WTC11 (cell line): ENCODE measurements around the gene GYS1. TPM values are rescaled to one million over a fixed set of nuclear protein-coding genes. Genes with fewer than 3 reads are reported as not detected.

Experiments used
- CREM ChIP-seq: sonication (generic); formaldehyde crosslinking; IDR thresholded peaks from 2 replicates; pipeline ENCODE4 v1.8.1; 2022; ENCODE audit warnings: mild to moderate bottlenecking, missing genetic modification reagents, moderate library complexity
- FOXK1 ChIP-seq: sonication (generic); formaldehyde crosslinking; IDR thresholded peaks from 2 replicates; pipeline ENCODE4 v1.8.0; 2022; ENCODE audit warnings: mild to moderate bottlenecking, moderate library complexity, missing genetic modification reagents
- GRHL2 ChIP-seq: fragments of 250-450 bp; sonication (Bioruptor Pico); IDR thresholded peaks from 2 replicates; pipeline ENCODE4 v1.8.0; 2022; ENCODE audit warnings: mild to moderate bottlenecking, moderate library complexity; ENCODE audit not compliant: insufficient replicate concordance, severe bottlenecking
- KAT7 ChIP-seq: sonication (generic); formaldehyde crosslinking; IDR thresholded peaks from 2 replicates; pipeline ENCODE4 v1.8.1; 2023; ENCODE audit warnings: missing genetic modification reagents, mild to moderate bottlenecking, borderline replicate concordance
- MYBL2 ChIP-seq: sonication (generic); formaldehyde crosslinking; IDR thresholded peaks from 2 replicates; pipeline ENCODE4 v1.8.1; 2023; ENCODE audit warnings: mild to moderate bottlenecking, moderate library complexity, missing genetic modification reagents
- NFATC4 ChIP-seq: fragments of 250-450 bp; sonication (Bioruptor Pico); IDR thresholded peaks from 2 replicates; pipeline ENCODE4 v1.9.0; 2021; ENCODE audit warnings: mild to moderate bottlenecking
- NFE2L1 ChIP-seq: sonication (generic); formaldehyde crosslinking; IDR thresholded peaks from 2 replicates; pipeline ENCODE4 v1.8.1; 2023; ENCODE audit warnings: missing genetic modification reagents
- SP1 ChIP-seq: sonication (generic); formaldehyde crosslinking; conservative IDR thresholded peaks from 2 replicates; pipeline ENCODE4 v1.8.1; 2022; ENCODE audit warnings: missing genetic modification reagents
- total RNA-seq: library from RNA; stranded (reverse); gene quantifications from 3 replicates; pipeline ENCODE4 v1.2.3, GENCODE V29; 2021
- TF ChIP-seq, protein P1 (sequence below): sonication (generic); formaldehyde crosslinking; IDR thresholded peaks from 2 replicates; pipeline ENCODE4 v1.8.1; 2022; ENCODE audit warnings: mild to moderate bottlenecking, missing genetic modification reagents, moderate library complexity, borderline replicate concordance
- TF ChIP-seq, protein P2 (sequence below): sonication (generic); formaldehyde crosslinking; IDR thresholded peaks from 2 replicates; pipeline ENCODE4 v1.8.0; 2022; ENCODE audit warnings: missing genetic modification reagents
- TF ChIP-seq, protein P3 (sequence below): sonication (generic); formaldehyde crosslinking; IDR thresholded peaks from 2 replicates; pipeline ENCODE4 v1.8.1; 2023; ENCODE audit warnings: mild to moderate bottlenecking, moderate library complexity, missing genetic modification reagents
- TF ChIP-seq, protein P4 (sequence below): sonication (generic); formaldehyde crosslinking; IDR thresholded peaks from 2 replicates; pipeline ENCODE4 v1.8.1; 2022; ENCODE audit warnings: low read depth, missing genetic modification reagents, borderline replicate concordance
- TF ChIP-seq, protein P5 (sequence below): sonication (generic); formaldehyde crosslinking; IDR thresholded peaks from 2 replicates; pipeline ENCODE4 v1.8.0; 2022; ENCODE audit warnings: mild to moderate bottlenecking, missing genetic modification reagents
- TF ChIP-seq, protein P6 (sequence below): fragments of 250-450 bp; sonication (Bioruptor Pico); IDR thresholded peaks from 2 replicates; pipeline ENCODE4 v1.9.0; 2021; ENCODE audit warnings: mild to moderate bottlenecking

The GYS1 gene
- total RNA-seq, 1 experiment from 2014 or later = 52.0 TPM

DNA sequence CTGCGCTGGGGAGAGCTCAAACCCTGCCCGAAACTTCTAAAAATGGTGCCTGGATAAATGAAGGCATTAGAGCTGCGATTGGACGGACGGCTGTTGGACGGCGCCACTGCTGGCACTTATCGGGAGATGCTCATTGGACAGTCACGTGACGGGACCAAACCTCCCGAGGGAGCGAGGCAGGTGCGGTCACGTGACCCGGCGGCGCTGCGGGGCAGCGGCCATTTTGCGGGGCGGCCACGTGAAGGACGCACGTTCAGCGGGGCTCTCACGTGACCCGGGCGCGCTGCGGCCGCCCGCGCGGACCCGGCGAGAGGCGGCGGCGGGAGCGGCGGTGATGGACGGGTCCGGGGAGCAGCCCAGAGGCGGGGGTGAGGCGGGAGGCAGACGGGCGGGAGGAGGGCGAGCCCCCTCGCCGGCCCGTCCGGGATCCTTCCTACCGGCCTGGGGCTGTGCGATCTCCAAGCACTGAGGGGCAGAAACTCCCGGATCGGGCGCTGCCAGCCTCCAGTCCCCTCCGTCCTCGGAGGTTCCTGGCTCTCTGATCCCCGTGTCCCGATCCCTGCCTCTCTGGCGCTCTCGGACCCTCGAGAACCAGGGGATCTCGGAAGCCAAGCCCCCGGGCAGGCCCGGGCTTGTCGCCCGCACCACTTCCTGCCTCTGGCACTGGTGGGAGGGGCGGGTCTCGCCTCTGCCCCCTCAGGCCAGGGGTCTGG, 38.4 kb downstream of the GYS1 start, which contains the start of gene BAX (continued):
- TF ChIP-seq, protein P1, sequence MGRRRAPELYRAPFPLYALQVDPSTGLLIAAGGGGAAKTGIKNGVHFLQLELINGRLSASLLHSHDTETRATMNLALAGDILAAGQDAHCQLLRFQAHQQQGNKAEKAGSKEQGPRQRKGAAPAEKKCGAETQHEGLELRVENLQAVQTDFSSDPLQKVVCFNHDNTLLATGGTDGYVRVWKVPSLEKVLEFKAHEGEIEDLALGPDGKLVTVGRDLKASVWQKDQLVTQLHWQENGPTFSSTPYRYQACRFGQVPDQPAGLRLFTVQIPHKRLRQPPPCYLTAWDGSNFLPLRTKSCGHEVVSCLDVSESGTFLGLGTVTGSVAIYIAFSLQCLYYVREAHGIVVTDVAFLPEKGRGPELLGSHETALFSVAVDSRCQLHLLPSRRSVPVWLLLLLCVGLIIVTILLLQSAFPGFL (CRISPR knock-in tag) = no peak
- TF ChIP-seq, protein P2, sequence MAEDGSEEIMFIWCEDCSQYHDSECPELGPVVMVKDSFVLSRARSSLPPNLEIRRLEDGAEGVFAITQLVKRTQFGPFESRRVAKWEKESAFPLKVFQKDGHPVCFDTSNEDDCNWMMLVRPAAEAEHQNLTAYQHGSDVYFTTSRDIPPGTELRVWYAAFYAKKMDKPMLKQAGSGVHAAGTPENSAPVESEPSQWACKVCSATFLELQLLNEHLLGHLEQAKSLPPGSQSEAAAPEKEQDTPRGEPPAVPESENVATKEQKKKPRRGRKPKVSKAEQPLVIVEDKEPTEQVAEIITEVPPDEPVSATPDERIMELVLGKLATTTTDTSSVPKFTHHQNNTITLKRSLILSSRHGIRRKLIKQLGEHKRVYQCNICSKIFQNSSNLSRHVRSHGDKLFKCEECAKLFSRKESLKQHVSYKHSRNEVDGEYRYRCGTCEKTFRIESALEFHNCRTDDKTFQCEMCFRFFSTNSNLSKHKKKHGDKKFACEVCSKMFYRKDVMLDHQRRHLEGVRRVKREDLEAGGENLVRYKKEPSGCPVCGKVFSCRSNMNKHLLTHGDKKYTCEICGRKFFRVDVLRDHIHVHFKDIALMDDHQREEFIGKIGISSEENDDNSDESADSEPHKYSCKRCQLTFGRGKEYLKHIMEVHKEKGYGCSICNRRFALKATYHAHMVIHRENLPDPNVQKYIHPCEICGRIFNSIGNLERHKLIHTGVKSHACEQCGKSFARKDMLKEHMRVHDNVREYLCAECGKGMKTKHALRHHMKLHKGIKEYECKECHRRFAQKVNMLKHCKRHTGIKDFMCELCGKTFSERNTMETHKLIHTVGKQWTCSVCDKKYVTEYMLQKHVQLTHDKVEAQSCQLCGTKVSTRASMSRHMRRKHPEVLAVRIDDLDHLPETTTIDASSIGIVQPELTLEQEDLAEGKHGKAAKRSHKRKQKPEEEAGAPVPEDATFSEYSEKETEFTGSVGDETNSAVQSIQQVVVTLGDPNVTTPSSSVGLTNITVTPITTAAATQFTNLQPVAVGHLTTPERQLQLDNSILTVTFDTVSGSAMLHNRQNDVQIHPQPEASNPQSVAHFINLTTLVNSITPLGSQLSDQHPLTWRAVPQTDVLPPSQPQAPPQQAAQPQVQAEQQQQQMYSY (CRISPR knock-in tag) = no peak
- TF ChIP-seq FOXK1 (CRISPR knock-in tag) (peak; percentile 92), SP1 (CRISPR knock-in tag) (peak; percentile 65), NFE2L1 (CRISPR knock-in tag) (no peak), MYBL2 (CRISPR knock-in tag) (0 out of 2 replicates have a peak, but pooled peaks have one; percentile 74), KAT7 (CRISPR knock-in tag) (no peak; the same call in 1 of the 2 replicates), CREM (CRISPR knock-in tag) (no peak), GRHL2 (CRISPR knock-in tag) (no peak), NFATC4 (CRISPR knock-in tag) (no peak)
- TF ChIP-seq, protein P3, sequence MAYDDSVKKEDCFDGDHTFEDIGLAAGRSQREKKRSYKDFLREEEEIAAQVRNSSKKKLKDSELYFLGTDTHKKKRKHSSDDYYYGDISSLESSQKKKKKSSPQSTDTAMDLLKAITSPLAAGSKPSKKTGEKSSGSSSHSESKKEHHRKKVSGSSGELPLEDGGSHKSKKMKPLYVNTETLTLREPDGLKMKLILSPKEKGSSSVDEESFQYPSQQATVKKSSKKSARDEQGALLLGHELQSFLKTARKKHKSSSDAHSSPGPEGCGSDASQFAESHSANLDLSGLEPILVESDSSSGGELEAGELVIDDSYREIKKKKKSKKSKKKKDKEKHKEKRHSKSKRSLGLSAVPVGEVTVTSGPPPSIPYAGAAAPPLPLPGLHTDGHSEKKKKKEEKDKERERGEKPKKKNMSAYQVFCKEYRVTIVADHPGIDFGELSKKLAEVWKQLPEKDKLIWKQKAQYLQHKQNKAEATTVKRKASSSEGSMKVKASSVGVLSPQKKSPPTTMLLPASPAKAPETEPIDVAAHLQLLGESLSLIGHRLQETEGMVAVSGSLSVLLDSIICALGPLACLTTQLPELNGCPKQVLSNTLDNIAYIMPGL (CRISPR knock-in tag) = no peak; the same call in 1 of the 2 replicates
- TF ChIP-seq, protein P4, sequence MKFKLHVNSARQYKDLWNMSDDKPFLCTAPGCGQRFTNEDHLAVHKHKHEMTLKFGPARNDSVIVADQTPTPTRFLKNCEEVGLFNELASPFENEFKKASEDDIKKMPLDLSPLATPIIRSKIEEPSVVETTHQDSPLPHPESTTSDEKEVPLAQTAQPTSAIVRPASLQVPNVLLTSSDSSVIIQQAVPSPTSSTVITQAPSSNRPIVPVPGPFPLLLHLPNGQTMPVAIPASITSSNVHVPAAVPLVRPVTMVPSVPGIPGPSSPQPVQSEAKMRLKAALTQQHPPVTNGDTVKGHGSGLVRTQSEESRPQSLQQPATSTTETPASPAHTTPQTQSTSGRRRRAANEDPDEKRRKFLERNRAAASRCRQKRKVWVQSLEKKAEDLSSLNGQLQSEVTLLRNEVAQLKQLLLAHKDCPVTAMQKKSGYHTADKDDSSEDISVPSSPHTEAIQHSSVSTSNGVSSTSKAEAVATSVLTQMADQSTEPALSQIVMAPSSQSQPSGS (CRISPR knock-in tag) = no peak
- TF ChIP-seq, protein P5, sequence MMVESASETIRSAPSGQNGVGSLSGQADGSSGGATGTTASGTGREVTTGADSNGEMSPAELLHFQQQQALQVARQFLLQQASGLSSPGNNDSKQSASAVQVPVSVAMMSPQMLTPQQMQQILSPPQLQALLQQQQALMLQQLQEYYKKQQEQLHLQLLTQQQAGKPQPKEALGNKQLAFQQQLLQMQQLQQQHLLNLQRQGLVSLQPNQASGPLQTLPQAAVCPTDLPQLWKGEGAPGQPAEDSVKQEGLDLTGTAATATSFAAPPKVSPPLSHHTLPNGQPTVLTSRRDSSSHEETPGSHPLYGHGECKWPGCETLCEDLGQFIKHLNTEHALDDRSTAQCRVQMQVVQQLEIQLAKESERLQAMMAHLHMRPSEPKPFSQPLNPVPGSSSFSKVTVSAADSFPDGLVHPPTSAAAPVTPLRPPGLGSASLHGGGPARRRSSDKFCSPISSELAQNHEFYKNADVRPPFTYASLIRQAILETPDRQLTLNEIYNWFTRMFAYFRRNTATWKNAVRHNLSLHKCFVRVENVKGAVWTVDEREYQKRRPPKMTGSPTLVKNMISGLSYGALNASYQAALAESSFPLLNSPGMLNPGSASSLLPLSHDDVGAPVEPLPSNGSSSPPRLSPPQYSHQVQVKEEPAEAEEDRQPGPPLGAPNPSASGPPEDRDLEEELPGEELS (CRISPR knock-in tag) = peak; percentile 34; the same call in 1 of the 2 replicates
- TF ChIP-seq, protein P6, sequence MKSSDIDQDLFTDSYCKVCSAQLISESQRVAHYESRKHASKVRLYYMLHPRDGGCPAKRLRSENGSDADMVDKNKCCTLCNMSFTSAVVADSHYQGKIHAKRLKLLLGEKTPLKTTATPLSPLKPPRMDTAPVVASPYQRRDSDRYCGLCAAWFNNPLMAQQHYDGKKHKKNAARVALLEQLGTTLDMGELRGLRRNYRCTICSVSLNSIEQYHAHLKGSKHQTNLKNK (CRISPR knock-in tag) = no peak
